PC-9 (cell line): ENCODE data around the gene BRINP3. TPM values are rescaled to one million over a fixed set of nuclear protein-coding genes. Genes with fewer than 3 reads are reported as not detected.

Experiments used
- BruUV-seq: library from RNA; stranded (reverse); fragments of 400-500 nt; replicated peaks from 2 replicates; lab custom pipeline; 2021; lab: Mats Ljungman, UMichigan
- CTCF ChIA-PET: fragments of 300-600 bp; sonication (Branson Sonifier 250); formaldehyde crosslinking; loops from one replicate; lab custom pipeline; 2022; ENCODE audit warnings: antibody characterized with exemption; lab: Charles Lee
- POLR2A ChIA-PET: fragments of 300-600 bp; sonication (Branson Sonifier 250); formaldehyde crosslinking; loops from one replicate; lab custom pipeline; 2022; ENCODE audit warnings: antibody characterized with exemption; ENCODE audit not compliant: unreplicated experiment; lab: Charles Lee
- DNase-seq, 2 experiments: peaks; one replicate each; pipeline versions ENCODE4 v3.0.0 to v3.0.0-alpha.2; 2015 to 2022; ENCODE audit warnings: mixed read lengths in 1 of 2
- H2AFZ ChIP-seq: fragments of 200-600 bp; sonication (generic); 2 replicates; pipeline ENCODE4 v1.8.1; 2017; ENCODE audit warnings: antibody characterized with exemption
- H3F3A ChIP-seq: fragments of 200-600 bp; sonication (generic); 2 replicates; pipeline ENCODE4 v1.8.1; 2017; ENCODE audit warnings: antibody characterized with exemption, mild to moderate bottlenecking, low read depth; ENCODE audit not compliant: insufficient read depth
- H3K27ac ChIP-seq: fragments of 200-600 bp; sonication (generic); 2 replicates; pipeline ENCODE4 v1.6.1; 2016; ENCODE audit warnings: mixed run types
- H3K27me3 ChIP-seq: fragments of 200-600 bp; sonication (generic); 2 replicates; pipeline ENCODE4 v1.6.1; 2016; ENCODE audit warnings: low read depth, mixed run types; ENCODE audit not compliant: insufficient read depth
- H3K36me3 ChIP-seq: fragments of 200-600 bp; sonication (generic); 2 replicates; pipeline ENCODE4 v1.6.1; 2016; ENCODE audit warnings: low read depth, mixed run types
- H3K4me1 ChIP-seq: fragments of 200-600 bp; sonication (generic); replicated peaks from 2 replicates; pipeline ENCODE4 v1.6.1; 2016; ENCODE audit warnings: mixed run types; ENCODE audit not compliant: insufficient read depth
- H3K4me2 ChIP-seq: fragments of 200-600 bp; sonication (generic); 2 replicates; pipeline ENCODE4 v1.6.1; 2017; ENCODE audit warnings: mixed run types
- H3K4me3 ChIP-seq: fragments of 200-600 bp; sonication (generic); 2 replicates; pipeline ENCODE4 v1.6.1; 2016; ENCODE audit warnings: mixed run types
- H3K79me2 ChIP-seq: fragments of 200-600 bp; sonication (generic); 2 replicates; pipeline ENCODE4 v1.6.1; 2017; ENCODE audit warnings: low read depth, mixed run types
- H3K9me2 ChIP-seq: fragments of 200-600 bp; sonication (generic); 2 replicates; pipeline ENCODE4 v1.8.1; 2017; ENCODE audit warnings: mild to moderate bottlenecking; ENCODE audit not compliant: insufficient read depth
- H3K9me3 ChIP-seq: fragments of 200-600 bp; sonication (generic); 2 replicates; pipeline ENCODE4 v1.8.1; 2016; ENCODE audit warnings: low read depth; ENCODE audit not compliant: insufficient read depth
- H4K20me1 ChIP-seq: fragments of 200-600 bp; sonication (generic); 2 replicates; pipeline ENCODE4 v1.8.1; 2017; ENCODE audit not compliant: insufficient read depth
- EZH2 ChIP-seq: fragments of 200-600 bp; sonication (generic); IDR thresholded peaks from 2 replicates; pipeline ENCODE4 v1.8.0; 2017; ENCODE audit warnings: antibody characterized with exemption, low read depth
- intact Hi-C: fragments of 100-400 bp; cut with micrococcal nuclease; formaldehyde crosslinking; loops from one replicate; pipeline ENCODE4 v1.10.0; 2022; ENCODE audit not compliant: unreplicated experiment
- total RNA-seq: library from RNA; stranded (reverse); gene quantifications from 2 replicates; pipeline ENCODE4 v1.2.3, GENCODE V29; 2021
- TF ChIP-seq, protein P1 (sequence below): fragments of 200-600 bp; sonication (generic); conservative IDR thresholded peaks from 2 replicates; pipeline ENCODE4 v1.6.1; 2017; ENCODE audit warnings: mixed run types, antibody characterized with exemption, mild to moderate bottlenecking, moderate library complexity

Gene BRINP3
- total RNA-seq, 1 experiment from 2014 or later: not detected

- no peaks in the 10 kb centered on the region for H3K36me3 ChIP-seq
- no peaks in the 10 kb centered on the region for H3K4me1 ChIP-seq
- no peak for DNase-seq
- no peak for TF ChIP-seq EZH2
- TF ChIP-seq, protein P1, sequence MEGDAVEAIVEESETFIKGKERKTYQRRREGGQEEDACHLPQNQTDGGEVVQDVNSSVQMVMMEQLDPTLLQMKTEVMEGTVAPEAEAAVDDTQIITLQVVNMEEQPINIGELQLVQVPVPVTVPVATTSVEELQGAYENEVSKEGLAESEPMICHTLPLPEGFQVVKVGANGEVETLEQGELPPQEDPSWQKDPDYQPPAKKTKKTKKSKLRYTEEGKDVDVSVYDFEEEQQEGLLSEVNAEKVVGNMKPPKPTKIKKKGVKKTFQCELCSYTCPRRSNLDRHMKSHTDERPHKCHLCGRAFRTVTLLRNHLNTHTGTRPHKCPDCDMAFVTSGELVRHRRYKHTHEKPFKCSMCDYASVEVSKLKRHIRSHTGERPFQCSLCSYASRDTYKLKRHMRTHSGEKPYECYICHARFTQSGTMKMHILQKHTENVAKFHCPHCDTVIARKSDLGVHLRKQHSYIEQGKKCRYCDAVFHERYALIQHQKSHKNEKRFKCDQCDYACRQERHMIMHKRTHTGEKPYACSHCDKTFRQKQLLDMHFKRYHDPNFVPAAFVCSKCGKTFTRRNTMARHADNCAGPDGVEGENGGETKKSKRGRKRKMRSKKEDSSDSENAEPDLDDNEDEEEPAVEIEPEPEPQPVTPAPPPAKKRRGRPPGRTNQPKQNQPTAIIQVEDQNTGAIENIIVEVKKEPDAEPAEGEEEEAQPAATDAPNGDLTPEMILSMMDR: no peak
- H2AFZ ChIP-seq: no peak overlapping the region
- H3K4me3 ChIP-seq: no peak overlapping the region
- H3K27ac ChIP-seq: no peak overlapping the region
- no peaks in the 10 kb centered on the region for H4K20me1 ChIP-seq
- H3K79me2 ChIP-seq: no peaks in the 10 kb centered on the region
- BruUV-seq: no TSS peak
- intact Hi-C loops: loop anchor here (10.0 kb wide), 1 partner anchor 624 kb away; no protein-coding TSS in a partner anchor
- no peaks in the 10 kb centered on the region for H3F3A ChIP-seq
- no peaks in the 10 kb centered on the region for H3K9me2 ChIP-seq
- CTCF ChIA-PET: no interaction called here
- POLR2A ChIA-PET: interaction anchor here (0.6 kb wide), 1 partner anchor 15 kb away, joined by 3 read pairs; no protein-coding TSS in a partner anchor
- no peaks in the 10 kb centered on the region for H3K9me3 ChIP-seq
- H3K27me3 ChIP-seq: no peaks in the 10 kb centered on the region
- no peak overlapping the region for H3K4me2 ChIP-seq
Measured at GRCh38 chr1:190328871-190329270, 148.8 kb downstream of the BRINP3 start.

GRCh38 chr1:190328361-190328760 is 149.3 kb downstream of the BRINP3 start:
- intact Hi-C loops: loop anchor here (10.0 kb wide), 1 partner anchor 624 kb away; no protein-coding TSS in a partner anchor

GRCh38 chr1:190327271-190327670 is 150.4 kb downstream of the BRINP3 start:
- no peak overlapping the region for H3K27ac ChIP-seq
- H3F3A ChIP-seq: no peaks in the 10 kb centered on the region
- H4K20me1 ChIP-seq: no peaks in the 10 kb centered on the region
- intact Hi-C loops: loop anchor here (10.0 kb wide), 1 partner anchor 622 kb away; no protein-coding TSS in a partner anchor
- ChIA-PET CTCF (no interaction called here), POLR2A (no interaction called here)
- DNase-seq: no peak
- no peaks in the 10 kb centered on the region for H3K4me1 ChIP-seq
- no peaks in the 10 kb centered on the region for H3K79me2 ChIP-seq
- no peak overlapping the region for H3K4me2 ChIP-seq
- H3K9me3 ChIP-seq: no peaks in the 10 kb centered on the region
- no peaks in the 10 kb centered on the region for H3K36me3 ChIP-seq
- H3K9me2 ChIP-seq: no peaks in the 10 kb centered on the region
- H3K4me3 ChIP-seq: no peak overlapping the region
- TF ChIP-seq EZH2: no peak
- H2AFZ ChIP-seq: no peak overlapping the region
- no peaks in the 10 kb centered on the region for H3K27me3 ChIP-seq
- BruUV-seq: no TSS peak

More at GRCh38 chr1:190328361-190328760, 149.3 kb downstream of the BRINP3 start:
- Histone ChIP-seq H3K9me3 (no peaks in the 10 kb centered on the region), H3K27me3 (no peaks in the 10 kb centered on the region), H3K27ac (no peak overlapping the region), H2AFZ (no peak overlapping the region), H3K4me3 (no peak overlapping the region), H3K4me2 (no peak overlapping the region), H3K79me2 (no peaks in the 10 kb centered on the region), H3F3A (no peaks in the 10 kb centered on the region), H3K4me1 (no peaks in the 10 kb centered on the region), H3K36me3 (no peaks in the 10 kb centered on the region), H3K9me2 (no peaks in the 10 kb centered on the region), H4K20me1 (no peaks in the 10 kb centered on the region)
- ChIA-PET POLR2A (no interaction called here), CTCF (no interaction called here)
- no peak for DNase-seq
- TF ChIP-seq, protein P1: no peak
- no peak for TF ChIP-seq EZH2
- BruUV-seq: no TSS peak

DNA sequence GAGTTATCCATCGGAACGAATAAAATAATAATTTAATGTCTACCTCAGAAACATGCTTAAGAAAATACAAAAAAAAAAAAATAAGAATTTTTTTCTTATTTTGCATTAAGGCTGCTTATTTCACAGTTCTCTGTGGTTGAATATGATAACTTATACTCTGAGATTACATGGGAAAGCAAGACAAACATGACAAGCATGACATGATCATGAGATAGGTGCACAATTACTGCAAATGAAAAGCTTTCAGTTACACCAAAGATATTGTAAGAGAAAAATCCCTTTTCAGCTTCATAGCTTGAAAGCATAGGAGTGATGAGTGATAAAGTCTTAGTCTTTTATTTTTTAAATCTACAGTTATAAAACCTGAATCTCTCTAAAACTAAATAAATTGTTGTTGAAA is 154.1 kb downstream of the BRINP3 start:
- Histone ChIP-seq H3K27me3 (no peaks in the 10 kb centered on the region), H3K9me3 (no peaks in the 10 kb centered on the region), H3K4me3 (no peak overlapping the region), H2AFZ (no peak overlapping the region), H3K27ac (no peak overlapping the region), H3K4me2 (no peak overlapping the region), H3K36me3 (no peaks in the 10 kb centered on the region), H3F3A (no peaks in the 10 kb centered on the region), H3K9me2 (no peaks in the 10 kb centered on the region), H3K4me1 (no peaks in the 10 kb centered on the region), H3K79me2 (no peaks in the 10 kb centered on the region), H4K20me1 (no peaks in the 10 kb centered on the region)
- TF ChIP-seq, protein P1: no peak
- TF ChIP-seq EZH2: no peak
- BruUV-seq: no TSS peak
- POLR2A ChIA-PET: no interaction called here
- no peak for DNase-seq
- intact Hi-C loops: loop anchor here (10.0 kb wide), 1 partner anchor 619 kb away; no protein-coding TSS in a partner anchor
- CTCF ChIA-PET: no interaction called here
